Prostate gland (tissue), 2 donors: Measurements from ENCODE around the gene ANKS4B.

Experiments used
- CTCF ChIP-seq, 4 experiments: fragments of 200-600 bp in 2 of 4; fragments of 450-650 bp in 2 of 4; sonication (generic) in 2 of 4; IDR thresholded peaks; 1 replicate in 3 of 4; 2 replicates in 1 of 4; pipeline ENCODE4 v1.5.1; 2016 to 2019; ENCODE audit warnings: antibody characterized with exemption in 4 of 4, mild to moderate bottlenecking in 2 of 4, moderate library complexity in 2 of 4
- POLR2A ChIP-seq: fragments of 450-650 bp; IDR thresholded peaks from one replicate; pipeline ENCODE4 v1.6.1; 2016; ENCODE audit warnings: antibody characterized with exemption, mild to moderate bottlenecking
- POLR2AphosphoS5 ChIP-seq: sonication (generic); formaldehyde crosslinking; IDR thresholded peaks from one replicate; pipeline ENCODE4 v1.6.1; 2017; ENCODE audit warnings: antibody characterized with exemption

DNA sequence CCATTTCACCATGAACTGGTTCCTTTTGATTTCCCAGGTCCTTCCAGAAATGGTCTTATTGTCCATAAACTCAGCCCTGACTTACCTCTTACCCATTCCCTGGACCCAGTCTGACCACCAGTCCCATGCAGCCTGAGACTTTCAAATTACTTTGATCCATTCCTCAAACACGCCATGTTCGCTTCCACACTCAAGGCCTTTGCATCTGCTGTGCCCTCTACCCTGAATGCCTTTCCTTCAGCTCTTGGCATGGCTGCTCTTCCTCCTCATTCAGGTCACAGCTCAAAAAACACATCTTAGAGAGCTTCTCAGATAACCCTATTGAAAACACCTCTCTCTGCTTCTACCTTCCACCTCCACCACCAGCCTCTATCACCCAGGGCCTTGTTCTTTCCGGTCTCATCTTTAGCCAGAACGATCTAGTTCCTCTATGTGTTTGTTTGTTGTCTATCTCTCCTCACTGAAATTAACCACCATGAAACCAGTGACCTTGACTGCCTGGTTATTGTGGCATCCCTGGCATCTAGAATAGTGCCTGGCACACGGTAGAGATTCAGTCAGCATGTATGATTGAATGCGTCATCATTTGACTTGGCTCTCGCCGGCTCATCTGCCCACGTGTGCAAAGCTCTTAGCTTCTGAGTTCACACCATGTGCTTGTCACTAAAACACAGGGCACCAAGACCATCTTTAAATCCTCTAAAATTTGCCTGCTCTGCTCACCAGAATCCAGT lies 31.8 kb downstream of the ANKS4B start:
- TF ChIP-seq CTCF (IDR thresholded peaks at IDR 0.05) (no peak), POLR2AphosphoS5 (no peak), POLR2A (no peak)
